A673 (cell line): ENCODE data around the gene EWSR1. TPM values are rescaled to one million over a fixed set of nuclear protein-coding genes. Genes with fewer than 3 reads are reported as not detected.

Experiments used
- BruUV-seq: library from RNA; stranded (reverse); fragments of 400-500 nt; replicated peaks from 2 replicates; lab custom pipeline; 2021; lab: Mats Ljungman, UMichigan
- CTCF ChIA-PET: fragments of 300-600 bp; sonication (Branson Sonifier 250); formaldehyde crosslinking; loops from one replicate; lab custom pipeline; 2022; ENCODE audit warnings: antibody characterized with exemption; lab: Charles Lee
- POLR2A ChIA-PET: fragments of 300-600 bp; sonication (Branson Sonifier 250); formaldehyde crosslinking; loops from one replicate; lab custom pipeline; 2022; ENCODE audit warnings: antibody characterized with exemption; ENCODE audit not compliant: low non-redundant PET; lab: Charles Lee
- DNase-seq: peaks from one replicate; pipeline ENCODE4 v3.0.0-alpha.2; 2015; ENCODE audit warnings: low spot score
- H3K27ac ChIP-seq: fragments of 200-600 bp; sonication (generic); 2 replicates; pipeline ENCODE4 v1.5.1; 2016; ENCODE audit warnings: mixed run types, low read depth, mild to moderate bottlenecking, mixed read lengths, antibody characterized with exemption, low read length; ENCODE audit not compliant: poor library complexity, severe bottlenecking
- H3K27me3 ChIP-seq: fragments of 200-600 bp; sonication (generic); replicated peaks from 2 replicates; pipeline ENCODE4 v1.6.1; 2017; ENCODE audit warnings: mixed run types, low read depth, mild to moderate bottlenecking, mixed read lengths, antibody characterized with exemption, low read length; ENCODE audit not compliant: insufficient read depth, poor library complexity
- H3K36me3 ChIP-seq: fragments of 200-600 bp; sonication (generic); 2 replicates; pipeline ENCODE4 v1.6.1; 2016; ENCODE audit warnings: mixed run types, mild to moderate bottlenecking, mixed read lengths, antibody characterized with exemption, low read length; ENCODE audit not compliant: insufficient read depth, poor library complexity, severe bottlenecking
- H3K4me1 ChIP-seq: fragments of 200-600 bp; sonication (generic); 2 replicates; pipeline ENCODE4 v1.6.1; 2017; ENCODE audit warnings: mixed run types, mild to moderate bottlenecking, mixed read lengths, antibody characterized with exemption, low read length; ENCODE audit not compliant: insufficient read depth, poor library complexity, severe bottlenecking
- H3K4me3 ChIP-seq: fragments of 200-600 bp; sonication (generic); 2 replicates; pipeline ENCODE4 v1.5.1; 2016; ENCODE audit warnings: low read depth, mixed run types, mild to moderate bottlenecking, mixed read lengths, low read length; ENCODE audit not compliant: poor library complexity, severe bottlenecking
- H3K9me3 ChIP-seq: fragments of 200-600 bp; sonication (generic); 2 replicates; pipeline ENCODE4 v1.6.1; 2016; ENCODE audit warnings: mixed run types, low read depth, mild to moderate bottlenecking, mixed read lengths, antibody characterized with exemption, low read length; ENCODE audit not compliant: poor library complexity, severe bottlenecking
- EZH2 ChIP-seq: fragments of 200-600 bp; sonication (generic); IDR thresholded peaks from 2 replicates; pipeline ENCODE4 v1.6.1; 2017; ENCODE audit warnings: borderline replicate concordance, low read depth, mild to moderate bottlenecking, mixed read lengths, antibody characterized with exemption, low read length; ENCODE audit not compliant: poor library complexity, severe bottlenecking
- intact Hi-C: fragments of 100-400 bp; cut with micrococcal nuclease; formaldehyde crosslinking; loops from one replicate; pipeline ENCODE4 v1.10.0; 2022; ENCODE audit not compliant: unreplicated experiment
- total RNA-seq: library from RNA; stranded (reverse); gene quantifications from 2 replicates; pipeline ENCODE4 v1.2.3, GENCODE V29; 2021
- TF ChIP-seq, protein P1 (sequence below): fragments of 300-800, 200-600 bp; sonication (generic); conservative IDR thresholded peaks from 2 replicates; pipeline ENCODE4 v1.5.1; 2017; ENCODE audit warnings: low read depth, mild to moderate bottlenecking, antibody characterized with exemption, low read length, moderate library complexity, mixed read lengths

The EWSR1 gene
- total RNA-seq, 1 experiment from 2014 or later = 358 TPM

GRCh38 chr22:29342177-29342576 is 74.1 kb downstream of the EWSR1 start:
- Histone ChIP-seq H3K27me3 (no peaks in the 10 kb centered on the region), H3K36me3 (peaks cover 18% of the 10 kb centered on the region), H3K4me1 (no peaks in the 10 kb centered on the region), H3K9me3 (no peaks in the 10 kb centered on the region), H3K4me3 (no peak overlapping the region), H3K27ac (no peak overlapping the region)
- no peak for TF ChIP-seq EZH2
- TF ChIP-seq, protein P1, sequence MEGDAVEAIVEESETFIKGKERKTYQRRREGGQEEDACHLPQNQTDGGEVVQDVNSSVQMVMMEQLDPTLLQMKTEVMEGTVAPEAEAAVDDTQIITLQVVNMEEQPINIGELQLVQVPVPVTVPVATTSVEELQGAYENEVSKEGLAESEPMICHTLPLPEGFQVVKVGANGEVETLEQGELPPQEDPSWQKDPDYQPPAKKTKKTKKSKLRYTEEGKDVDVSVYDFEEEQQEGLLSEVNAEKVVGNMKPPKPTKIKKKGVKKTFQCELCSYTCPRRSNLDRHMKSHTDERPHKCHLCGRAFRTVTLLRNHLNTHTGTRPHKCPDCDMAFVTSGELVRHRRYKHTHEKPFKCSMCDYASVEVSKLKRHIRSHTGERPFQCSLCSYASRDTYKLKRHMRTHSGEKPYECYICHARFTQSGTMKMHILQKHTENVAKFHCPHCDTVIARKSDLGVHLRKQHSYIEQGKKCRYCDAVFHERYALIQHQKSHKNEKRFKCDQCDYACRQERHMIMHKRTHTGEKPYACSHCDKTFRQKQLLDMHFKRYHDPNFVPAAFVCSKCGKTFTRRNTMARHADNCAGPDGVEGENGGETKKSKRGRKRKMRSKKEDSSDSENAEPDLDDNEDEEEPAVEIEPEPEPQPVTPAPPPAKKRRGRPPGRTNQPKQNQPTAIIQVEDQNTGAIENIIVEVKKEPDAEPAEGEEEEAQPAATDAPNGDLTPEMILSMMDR = no peak
- intact Hi-C loops = no loop called here
- BruUV-seq = no TSS peak
- no peak for DNase-seq
- ChIA-PET CTCF (no interaction called here), POLR2A (no interaction called here)

DNA sequence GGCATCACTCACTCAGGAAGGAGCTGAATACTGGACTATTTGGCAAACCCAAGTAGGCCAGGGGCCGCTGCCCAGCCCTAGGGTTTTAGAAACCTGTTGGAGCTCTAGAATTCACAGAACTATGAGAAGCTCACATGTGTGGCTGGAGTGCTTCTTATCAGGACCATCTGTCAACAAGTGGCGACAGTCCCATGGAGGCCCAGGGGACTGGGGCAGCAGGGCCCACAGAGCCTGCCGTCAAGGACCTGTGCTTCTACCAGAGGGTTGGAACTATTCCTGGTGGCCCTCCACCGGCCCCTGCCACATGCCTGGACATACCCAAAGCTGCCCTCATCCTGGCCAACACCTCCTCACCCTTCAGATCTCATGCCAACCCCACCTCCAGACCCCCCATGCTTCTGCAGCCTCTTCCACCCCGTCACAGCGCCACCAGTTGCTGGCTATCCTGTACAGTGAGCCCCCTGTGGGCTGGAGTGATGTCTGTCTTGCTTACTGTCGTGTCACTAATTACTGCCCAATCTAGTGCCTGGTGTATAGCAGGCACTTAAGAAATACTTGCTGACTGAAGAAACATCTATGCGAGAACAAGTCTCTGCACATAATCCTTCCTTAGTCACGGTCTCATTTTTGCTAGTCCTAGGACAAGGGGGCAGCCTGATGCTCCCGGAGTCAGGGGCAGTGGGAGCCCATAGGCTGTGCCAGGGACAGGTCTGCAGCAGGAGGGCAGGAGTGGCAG is 74.7 kb downstream of the EWSR1 start:
- ChIA-PET POLR2A (no interaction called here), CTCF (no interaction called here)
- Histone ChIP-seq H3K27ac (no peak overlapping the region), H3K4me3 (no peak overlapping the region), H3K27me3 (no peaks in the 10 kb centered on the region), H3K4me1 (no peaks in the 10 kb centered on the region), H3K36me3 (peaks cover 18% of the 10 kb centered on the region), H3K9me3 (no peaks in the 10 kb centered on the region)
- DNase-seq = no peak
- intact Hi-C loops = no loop called here
- BruUV-seq = no TSS peak
- TF ChIP-seq EZH2 = no peak
- TF ChIP-seq, protein P1 = no peak

- BruUV-seq = no TSS peak
- Histone ChIP-seq H3K36me3 (peaks cover 15% of the 10 kb centered on the region), H3K27ac (no peak overlapping the region), H3K9me3 (no peaks in the 10 kb centered on the region), H3K27me3 (no peaks in the 10 kb centered on the region), H3K4me1 (no peaks in the 10 kb centered on the region), H3K4me3 (no peak overlapping the region)
- ChIA-PET CTCF (no interaction called here), POLR2A (no interaction called here)
- no peak for DNase-seq
- TF ChIP-seq, protein P1 = no peak
- TF ChIP-seq EZH2 = no peak
- intact Hi-C loops = no loop called here
These were observed 75.3 kb downstream of the EWSR1 start for GRCh38 chr22:29343313-29343805.
